H1 (cell line): ENCODE data around the gene EEF1AKMT1. TPM values are rescaled to one million over a fixed set of nuclear protein-coding genes. Genes with fewer than 3 reads are reported as not detected.

Experiments used
- CTCF ChIA-PET: fragments of 300-600 bp; sonication (Branson Sonifier 250); formaldehyde crosslinking; loops from one replicate; lab custom pipeline; 2021; ENCODE audit not compliant: partially characterized antibody; lab: Charles Lee
- POLR2A ChIA-PET: fragments of 300-600 bp; sonication (Branson Sonifier 250); formaldehyde crosslinking; loops from one replicate; lab custom pipeline; 2021; ENCODE audit warnings: inconsistent platforms; ENCODE audit not compliant: partially characterized antibody; lab: Charles Lee
- DNase-seq, 2 experiments: peaks; one replicate each; pipeline versions ENCODE4 v3.0.0 to v3.0.0-alpha.2; 2010 to 2022; ENCODE audit warnings: low spot score in 2 of 2, low read depth in 1 of 2, mixed read lengths in 1 of 2
- FAIRE-seq: peaks from 2 replicates; lab custom pipeline; 2011; peaks lifted over from hg19 to GRCh38; lab: Jason Lieb, UNC
- H2AFZ ChIP-seq: 2 replicates; pipeline ENCODE4 v1.8.1; 2012; ENCODE audit warnings: low read length, inconsistent platforms
- H2AK5ac ChIP-seq: 2 replicates; pipeline ENCODE4 v1.6.1; 2013; ENCODE audit warnings: low read depth, low read length
- H2BK120ac ChIP-seq: replicated peaks from 2 replicates; pipeline ENCODE3; 2013; ENCODE audit warnings: low read depth, low read length, inconsistent platforms
- H2BK12ac ChIP-seq: 2 replicates; pipeline ENCODE4 v1.6.1; 2013; ENCODE audit warnings: low read depth, low read length
- H2BK15ac ChIP-seq: 2 replicates; pipeline ENCODE4 v1.6.1; 2013; ENCODE audit warnings: low read length
- H2BK20ac ChIP-seq: 2 replicates; pipeline ENCODE4 v1.6.1; 2013; ENCODE audit warnings: low read length
- H2BK5ac ChIP-seq: 2 replicates; pipeline ENCODE4 v1.6.1; 2013; ENCODE audit warnings: low read depth, low read length
- H3K14ac ChIP-seq: 2 replicates; pipeline ENCODE4 v1.6.1; 2013; ENCODE audit warnings: inconsistent platforms; ENCODE audit not compliant: insufficient read length
- H3K18ac ChIP-seq: 2 replicates; pipeline ENCODE4 v1.6.1; 2013; ENCODE audit warnings: low read length; ENCODE audit errors: extremely low read depth
- H3K23ac ChIP-seq: 2 replicates; pipeline ENCODE4 v1.6.1; 2013; ENCODE audit warnings: inconsistent platforms; ENCODE audit not compliant: insufficient read length
- H3K23me2 ChIP-seq: 2 replicates; pipeline ENCODE4 v1.6.1; 2013; ENCODE audit warnings: low read depth, low read length
- H3K27ac ChIP-seq: 2 replicates; pipeline ENCODE4 v1.6.1; 2011; ENCODE audit warnings: low read depth, low read length, inconsistent platforms
- H3K27me3 ChIP-seq, 4 experiments: replicated peaks in 1 of 4; 1 replicate in 1 of 4; 2 replicates in 3 of 4; pipeline versions ENCODE4 v1.6.1 to v1.8.1; 2011 to 2013; ENCODE audit warnings: low read length in 3 of 4, mild to moderate bottlenecking in 3 of 4, inconsistent platforms in 2 of 4, mixed read lengths in 2 of 4, moderate library complexity in 1 of 4; ENCODE audit not compliant: control insufficient read depth in 3 of 4, insufficient read depth in 3 of 4; ENCODE audit errors: extremely low read depth in 1 of 4
- H3K36me3 ChIP-seq, 4 experiments: 2 replicates each; pipeline versions ENCODE4 v1.6.1 to v1.8.1; 2011 to 2013; ENCODE audit warnings: mild to moderate bottlenecking in 4 of 4, low read length in 3 of 4, moderate library complexity in 2 of 4, control low read depth in 1 of 4, inconsistent platforms in 1 of 4; ENCODE audit not compliant: insufficient read depth in 4 of 4, control insufficient read depth in 2 of 4
- H3K4ac ChIP-seq: replicated peaks from 2 replicates; pipeline ENCODE3; 2013; ENCODE audit warnings: low read length, low read depth, mixed read lengths, inconsistent platforms; ENCODE audit not compliant: insufficient read length
- H3K4me1 ChIP-seq, 4 experiments: replicated peaks in 1 of 4; 1 replicate in 1 of 4; 2 replicates in 3 of 4; pipeline versions ENCODE4 v1.6.1 to v1.8.1; 2011 to 2013; ENCODE audit warnings: low read length in 3 of 4, inconsistent platforms in 2 of 4, mixed read lengths in 1 of 4; ENCODE audit not compliant: insufficient read depth in 4 of 4, control insufficient read depth in 3 of 4
- H3K4me2 ChIP-seq, 2 experiments: 2 replicates each; pipeline versions ENCODE4 v1.6.1 to v1.8.1; 2011 to 2013; ENCODE audit warnings: low read depth in 2 of 2, low read length in 2 of 2, control low read depth in 1 of 2, inconsistent platforms in 1 of 2, mild to moderate bottlenecking in 1 of 2; ENCODE audit not compliant: insufficient read depth in 1 of 2
- H3K4me3 ChIP-seq, 4 experiments: fragments of 200-600, 300-600 bp in 1 of 4; sonication (generic), shearing (Covaris generic), sonication (Bioruptor Twin) in 1 of 4; 2 replicates each; pipeline versions ENCODE4 v1.5.1 to v1.8.1; 2011 to 2016; ENCODE audit warnings: low read length in 4 of 4, low read depth in 3 of 4, control low read depth in 2 of 4, inconsistent platforms in 2 of 4, mild to moderate bottlenecking in 2 of 4, mixed read lengths in 1 of 4, moderate library complexity in 1 of 4; ENCODE audit not compliant: insufficient read depth in 2 of 4; ENCODE audit errors: extremely low read depth in 1 of 4
- H3K56ac ChIP-seq: replicated peaks from 2 replicates; pipeline ENCODE3; 2013; ENCODE audit warnings: low read depth, mild to moderate bottlenecking, mixed read lengths, low read length, inconsistent platforms; ENCODE audit not compliant: insufficient read length
- H3K79me1 ChIP-seq: 2 replicates; pipeline ENCODE4 v1.6.1; 2013; ENCODE audit warnings: low read depth, low read length, control low read depth
- H3K79me2 ChIP-seq, 2 experiments: 2 replicates each; pipeline versions ENCODE4 v1.6.1 to v1.8.1; 2012 to 2013; ENCODE audit warnings: low read length in 2 of 2, mild to moderate bottlenecking in 2 of 2, inconsistent platforms in 1 of 2; ENCODE audit not compliant: insufficient read depth in 2 of 2, control insufficient read depth in 1 of 2
- H3K9ac ChIP-seq, 4 experiments: replicated peaks in 1 of 4; 1 replicate in 1 of 4; 2 replicates in 3 of 4; pipeline versions ENCODE4 v1.6.1 to v1.8.1; 2011 to 2013; ENCODE audit warnings: low read depth in 3 of 4, low read length in 3 of 4, control low read depth in 2 of 4, mild to moderate bottlenecking in 2 of 4, moderate library complexity in 2 of 4, inconsistent platforms in 1 of 4; ENCODE audit errors: extremely low read depth in 1 of 4
- H3K9me3 ChIP-seq, 2 experiments: 2 replicates each; pipeline versions ENCODE4 v1.6.1 to v1.8.1; 2012 to 2013; ENCODE audit warnings: mild to moderate bottlenecking in 2 of 2, moderate library complexity in 2 of 2, control low read depth in 1 of 2, inconsistent platforms in 1 of 2, low read depth in 1 of 2, low read length in 1 of 2, mixed read lengths in 1 of 2; ENCODE audit not compliant: insufficient read depth in 2 of 2
- H4K20me1 ChIP-seq, 2 experiments: replicated peaks in 1 of 2; 2 replicates each; pipeline versions ENCODE3 to v1.8.1; 2011 to 2013; ENCODE audit warnings: inconsistent platforms in 2 of 2, low read length in 2 of 2, mild to moderate bottlenecking in 1 of 2; ENCODE audit not compliant: insufficient read depth in 2 of 2, control insufficient read depth in 1 of 2
- H4K5ac ChIP-seq: 2 replicates; pipeline ENCODE4 v1.6.1; 2013; ENCODE audit warnings: low read length, low read depth, mixed read lengths, inconsistent platforms; ENCODE audit not compliant: insufficient read length
- H4K8ac ChIP-seq: 2 replicates; pipeline ENCODE4 v1.8.0; 2013; ENCODE audit warnings: mild to moderate bottlenecking, moderate library complexity, low read length, inconsistent platforms; ENCODE audit not compliant: insufficient read depth; ENCODE audit errors: extremely low read depth
- H4K91ac ChIP-seq: replicated peaks from 2 replicates; pipeline ENCODE3; 2013; ENCODE audit warnings: low read length, mixed read lengths, inconsistent platforms; ENCODE audit not compliant: insufficient read length
- BCL11A ChIP-seq, 2 experiments: IDR thresholded peaks; one replicate each; pipeline ENCODE4 v1.6.1; 2011; ENCODE audit warnings: low read depth in 2 of 2, low read length in 2 of 2, mild to moderate bottlenecking in 2 of 2
- SP4 ChIP-seq: IDR thresholded peaks from 2 replicates; pipeline ENCODE4 v1.6.1; 2012; ENCODE audit warnings: low read length, inconsistent platforms
- WGBS, 2 experiments: shearing (Covaris generic) in 1 of 2; methylation state at CpG; one replicate each; pipeline versions ENCODE4 v1.1.6 to v1.1.7; 2013 to 2015; ENCODE audit warnings: low lambda C conversion rate in 2 of 2, mixed read lengths in 2 of 2, inconsistent platforms in 1 of 2, low coverage in 1 of 2, missing lambda C conversion rate in 1 of 2; ENCODE audit not compliant: insufficient replicate concordance in 2 of 2, insufficient coverage in 1 of 2, insufficient read length in 1 of 2; ENCODE audit errors: extremely low coverage in 1 of 2, missing lambda C conversion rate in 1 of 2; 5-methylcytosine and 5-hydroxymethylcytosine counted together
- polyA plus RNA-seq, 7 experiments: library from polyadenylated mRNA; depleted of rRNA in 3 of 7; stranded (reverse) in 5 of 7; unstranded in 2 of 7; fragments of >200 nt in 5 of 7; fragments of 200-250 nt in 2 of 7; gene quantifications; 1 replicate in 5 of 7; 2 replicates in 1 of 7; 4 replicates in 1 of 7; pipeline versions ENCODE4 v1.2.1 to v1.2.3, GENCODE V29; 2011 to 2013; ENCODE audit warnings: missing spikeins in 2 of 7, mixed read lengths in 2 of 7
- total RNA-seq: library from RNA; stranded (reverse); fragmentation: NEBNext Ultra II Directional; extraction: Animal tissue kit (Norgen Biotek cat#: 25700); gene quantifications from 2 replicates; pipeline ENCODE4 v1.2.1, GENCODE V29; 2021

The EEF1AKMT1 gene
- total and polyA plus RNA-seq, 2 of the 8 experiments (the other 6 are each of a cell fraction or from before 2014, with no cell fraction given) = 3.1 to 4.1 TPM

DNA sequence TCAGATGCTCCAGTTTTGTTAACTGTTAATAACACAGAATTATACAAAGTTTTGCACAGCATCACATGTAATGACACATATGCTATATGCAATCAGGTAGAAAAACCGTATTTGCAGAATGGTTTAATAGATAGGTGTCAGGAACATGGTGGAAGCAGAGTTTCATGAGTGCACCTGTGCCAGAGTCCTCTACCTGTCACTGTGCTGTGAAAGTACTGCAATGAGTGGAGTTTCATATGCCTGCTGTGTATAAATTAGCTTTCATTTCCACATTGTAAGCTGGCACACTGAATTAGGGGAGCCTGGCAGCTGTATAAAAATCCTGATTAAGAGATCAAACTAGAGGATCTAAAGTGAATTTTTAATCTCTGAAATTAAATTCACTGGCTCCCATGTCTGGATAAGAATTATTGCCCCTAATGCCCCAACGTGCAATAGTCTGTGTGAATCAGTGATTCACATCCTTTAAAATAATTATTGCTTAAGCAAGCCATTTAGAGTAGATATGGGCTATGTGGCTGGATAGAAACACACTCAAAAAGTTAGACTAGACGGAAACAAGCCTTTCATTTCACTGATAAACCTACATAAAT, 8.5 kb upstream of the EEF1AKMT1 start:
- CTCF ChIA-PET = interaction anchor here (0.6 to 1.5 kb wide), 2 partner anchors 17 to 380 kb away, joined by 3 read pairs; no protein-coding TSS in a partner anchor
- no peak overlapping the region for H3K9ac ChIP-seq
- H3K23ac ChIP-seq = no peak overlapping the region
- no peak overlapping the region for H3K27ac ChIP-seq
- H4K8ac ChIP-seq = no peak overlapping the region
- peaks cover 0 to 13% (median 9%) of the 10 kb centered on the region in 4 experiments; a peak in 5 of 8 replicates for H3K36me3 ChIP-seq
- H3K4me1 ChIP-seq = no peaks in the 10 kb centered on the region
- H3K79me2 ChIP-seq = no peaks in the 10 kb centered on the region
- no peak for FAIRE-seq
- no peak overlapping the region for H2BK12ac ChIP-seq
- no peak overlapping the region for H3K4me2 ChIP-seq
- H3K4me3 ChIP-seq = no peak overlapping the region
- no peak overlapping the region for H3K4ac ChIP-seq
- H2BK15ac ChIP-seq = no peak overlapping the region
- POLR2A ChIA-PET = no interaction called here
- H3K56ac ChIP-seq = no peak overlapping the region
- no peak overlapping the region for H2BK120ac ChIP-seq
- no peak overlapping the region for H4K5ac ChIP-seq
- peaks cover 3% of the 10 kb centered on the region; the same call in 1 of the 2 replicates for H3K79me1 ChIP-seq
- no peak for DNase-seq
- H2AK5ac ChIP-seq = no peak overlapping the region
- no peaks in the 10 kb centered on the region for H3K9me3 ChIP-seq
- H2BK5ac ChIP-seq = no peak overlapping the region
- H3K27me3 ChIP-seq = no peaks in the 10 kb centered on the region
- no peak overlapping the region for H2AFZ ChIP-seq
- H3K23me2 ChIP-seq = no peaks in the 10 kb centered on the region; the same call in 1 of the 2 replicates
- H3K14ac ChIP-seq = no peak overlapping the region
- 77% methylated on average over 3 of the region's 3 CpGs; no CpG with 5 or more reads in 1 of the 2 experiments for WGBS, 2 experiments
- no peak overlapping the region for H2BK20ac ChIP-seq
- H3K18ac ChIP-seq = no peak overlapping the region
- no peaks in the 10 kb centered on the region for H4K20me1 ChIP-seq
- H4K91ac ChIP-seq = no peak overlapping the region
- TF ChIP-seq BCL11A (IDR thresholded peaks at IDR 0.05; ENCODE audit: low read depth in 2 of 2, low read length in 2 of 2) (no peak), SP4 (no peak)
